COR-L47 (cell line): Measurements from ENCODE around the gene BAZ1A.

Source experiments
- DNase-seq: peaks from one replicate; lab custom pipeline; 2025; lab: John Stamatoyannopoulos, UW

Gene BAZ1A

GRCh38 chr14:34722723-34723545 lies 152.2 kb downstream of the BAZ1A start:
- peak; percentile 28 for DNase-seq

GRCh38 chr14:34721129-34721528 lies 154.0 kb downstream of the BAZ1A start:
- no peak for DNase-seq

GRCh38 chr14:34718750-34719304 lies 156.3 kb downstream of the BAZ1A start:
- no peak for DNase-seq

GRCh38 chr14:34715127-34715863 lies 159.9 kb downstream of the BAZ1A start:
- no peak for DNase-seq

- DNase-seq: peak; percentile 80
Measured at GRCh38 chr14:34714320-34715126, 160.6 kb downstream of the BAZ1A start, which contains the start of gene CFL2. TSS of gene CFL2 (minus strand) at chr14:34714593. CDS start at chr14:34714540, 53 bp downstream.

- DNase-seq: no peak
Measured at GRCh38 chr14:34713681-34714319, 161.4 kb downstream of the BAZ1A start.

GRCh38 chr14:34713122-34713680 lies 162.0 kb downstream of the BAZ1A start:
- no peak for DNase-seq

GRCh38 chr14:34711796-34712712 lies 163.1 kb downstream of the BAZ1A start:
- no peak for DNase-seq

- peak; percentile 35 for DNase-seq
Measured at GRCh38 chr14:34711169-34711568, 164.0 kb downstream of the BAZ1A start.

- no peak for DNase-seq
Measured at GRCh38 chr14:34710744-34711143, 164.4 kb downstream of the BAZ1A start.

- no peak for DNase-seq
Measured at GRCh38 chr14:34710006-34710405, 165.2 kb downstream of the BAZ1A start.

- no peak for DNase-seq
Measured at GRCh38 chr14:34707722-34708121, 167.4 kb downstream of the BAZ1A start.
